HepG2 (cell line): ENCODE data around the gene SUPT6H. TPM values are rescaled to one million over a fixed set of nuclear protein-coding genes. Genes with fewer than 3 reads are reported as not detected.

Experiments used
- AHR ChIP-seq: IDR thresholded peaks from 2 replicates; pipeline ENCODE4 v1.6.1; 2018; ENCODE audit warnings: missing genetic modification reagents, missing compliant biosample characterization
- GPN1 ChIP-seq: sonication (generic); formaldehyde crosslinking; IDR thresholded peaks from 2 replicates; pipeline ENCODE4 v1.5.1; 2020; ENCODE audit warnings: missing genetic modification reagents, borderline replicate concordance
- HIVEP1 ChIP-seq: sonication (generic); formaldehyde crosslinking; IDR thresholded peaks from 2 replicates; pipeline ENCODE4 v1.4.0; 2020; ENCODE audit warnings: mild to moderate bottlenecking, missing genetic modification reagents
- HNF4G ChIP-seq, 2 experiments: sonication (generic) in 1 of 2; formaldehyde crosslinking in 1 of 2; IDR thresholded peaks; 2 replicates each; pipeline versions ENCODE4 v1.4.0 to v1.6.1; 2011 to 2020; ENCODE audit warnings: borderline replicate concordance in 2 of 2, low read depth in 2 of 2, mild to moderate bottlenecking in 2 of 2, low read length in 1 of 2, missing genetic modification reagents in 1 of 2, moderate library complexity in 1 of 2
- KDM5B ChIP-seq: sonication (generic); formaldehyde crosslinking; IDR thresholded peaks from 2 replicates; pipeline ENCODE4 v1.4.0; 2020; ENCODE audit warnings: missing genetic modification reagents, mild to moderate bottlenecking, borderline replicate concordance
- KLF6 ChIP-seq: IDR thresholded peaks from 2 replicates; pipeline ENCODE4 v1.8.0; 2016; ENCODE audit warnings: missing biosample characterization, missing genetic modification reagents
- LCORL ChIP-seq, 2 experiments: fragments of 450-650 bp in 1 of 2; sonication (generic) in 1 of 2; formaldehyde crosslinking in 1 of 2; IDR thresholded peaks; 2 replicates each; pipeline versions ENCODE4 v1.5.0 to v1.6.1; 2017 to 2020; ENCODE audit warnings: antibody characterized with exemption in 1 of 2, missing genetic modification reagents in 1 of 2
- MXD4 ChIP-seq: IDR thresholded peaks from 2 replicates; pipeline ENCODE4 v1.6.1; 2016; ENCODE audit warnings: mild to moderate bottlenecking, missing biosample characterization, missing genetic modification reagents
- PHF20 ChIP-seq: sonication (generic); formaldehyde crosslinking; IDR thresholded peaks from 2 replicates; pipeline ENCODE4 v1.5.0; 2020; ENCODE audit warnings: mild to moderate bottlenecking, missing genetic modification reagents
- RBM22 ChIP-seq: fragments of 200-400 bp; formaldehyde crosslinking; optimal IDR thresholded peaks from 2 replicates; pipeline ENCODE3; 2017; ENCODE audit warnings: mild to moderate bottlenecking, low read length, moderate library complexity
- SATB2 ChIP-seq: sonication (generic); formaldehyde crosslinking; IDR thresholded peaks from 2 replicates; pipeline ENCODE4 v1.5.0; 2020; ENCODE audit warnings: missing genetic modification reagents
- SMAD1 ChIP-seq: sonication (generic); formaldehyde crosslinking; IDR thresholded peaks from 2 replicates; pipeline ENCODE4 v1.4.0; 2020; ENCODE audit warnings: missing genetic modification reagents, low read depth, mild to moderate bottlenecking, borderline replicate concordance
- TCF12 ChIP-seq, 2 experiments: fragments of 450-650 bp in 1 of 2; sonication (generic) in 1 of 2; formaldehyde crosslinking in 1 of 2; IDR thresholded peaks; 2 replicates each; pipeline versions ENCODE4 v1.6.1 to v1.8.0; 2017 to 2022; ENCODE audit warnings: antibody characterized with exemption in 1 of 2, mild to moderate bottlenecking in 1 of 2, missing genetic modification reagents in 1 of 2, moderate library complexity in 1 of 2
- ZNF256 ChIP-seq: sonication (generic); formaldehyde crosslinking; conservative IDR thresholded peaks from 2 replicates; pipeline ENCODE4 v1.4.0; 2020; ENCODE audit warnings: missing genetic modification reagents
- ZNF382 ChIP-seq: sonication (generic); formaldehyde crosslinking; IDR thresholded peaks from 2 replicates; pipeline ENCODE4 v1.5.0; 2020; ENCODE audit warnings: missing genetic modification reagents, mild to moderate bottlenecking, borderline replicate concordance
- ZNF451 ChIP-seq: sonication (generic); formaldehyde crosslinking; IDR thresholded peaks from 2 replicates; pipeline ENCODE4 v1.5.0; 2020; ENCODE audit warnings: mild to moderate bottlenecking, missing genetic modification reagents
- ZNF572 ChIP-seq: sonication (generic); formaldehyde crosslinking; IDR thresholded peaks from 2 replicates; pipeline ENCODE4 v1.5.1; 2020; ENCODE audit warnings: mild to moderate bottlenecking, missing genetic modification reagents
- ZSCAN22 ChIP-seq: sonication (generic); formaldehyde crosslinking; IDR thresholded peaks from 2 replicates; pipeline ENCODE4 v1.4.0; 2020; ENCODE audit warnings: mild to moderate bottlenecking, missing genetic modification reagents
- polyA plus RNA-seq, 8 experiments: library from polyadenylated mRNA; depleted of rRNA in 3 of 8; stranded (reverse) in 7 of 8; unstranded in 1 of 8; fragments of >200 nt; fragmentation: Illumina TruSeq in 4 of 8; extraction: Trizol in 4 of 8; gene quantifications; 2 replicates each; pipeline versions ENCODE4 v1.2.1 to v1.2.3, GENCODE V29; 2011 to 2016; ENCODE audit warnings: low read depth in 4 of 8, missing spikeins in 1 of 8, mixed read lengths in 1 of 8; ENCODE audit not compliant: insufficient read depth in 1 of 8
- total RNA-seq, 5 experiments: library from RNA; depleted of rRNA; stranded (reverse); fragments of >200 nt; fragmentation: Illumina TruSeq; extraction: Trizol; gene quantifications; 2 replicates each; pipeline ENCODE4 v1.2.3, GENCODE V29; 2016; ENCODE audit warnings: low read depth in 1 of 5
- TF ChIP-seq, protein P1 (sequence below): sonication (generic); formaldehyde crosslinking; IDR thresholded peaks from 2 replicates; pipeline ENCODE4 v1.8.1; 2023; ENCODE audit warnings: mild to moderate bottlenecking, inconsistent platforms, moderate library complexity, missing genetic modification reagents, borderline replicate concordance
- TF ChIP-seq, protein P2 (sequence below): IDR thresholded peaks from 2 replicates; pipeline ENCODE4 v1.6.1; 2016; ENCODE audit warnings: low read depth, borderline replicate concordance
- TF ChIP-seq, protein P3 (sequence below): sonication (generic); formaldehyde crosslinking; IDR thresholded peaks from 2 replicates; pipeline ENCODE4 v1.8.0; 2022; ENCODE audit warnings: missing genetic modification reagents, mild to moderate bottlenecking, moderate library complexity, borderline replicate concordance
- TF ChIP-seq, protein P4 (sequence below): sonication (generic); formaldehyde crosslinking; conservative IDR thresholded peaks from 2 replicates; pipeline ENCODE4 v1.4.0; 2020; ENCODE audit warnings: missing genetic modification reagents

The SUPT6H gene
- total and polyA plus RNA-seq, 2 of the 13 experiments (the other 11 are each of a cell fraction or from before 2014, with no cell fraction given): 32.7 to 39.9 TPM

DNA sequence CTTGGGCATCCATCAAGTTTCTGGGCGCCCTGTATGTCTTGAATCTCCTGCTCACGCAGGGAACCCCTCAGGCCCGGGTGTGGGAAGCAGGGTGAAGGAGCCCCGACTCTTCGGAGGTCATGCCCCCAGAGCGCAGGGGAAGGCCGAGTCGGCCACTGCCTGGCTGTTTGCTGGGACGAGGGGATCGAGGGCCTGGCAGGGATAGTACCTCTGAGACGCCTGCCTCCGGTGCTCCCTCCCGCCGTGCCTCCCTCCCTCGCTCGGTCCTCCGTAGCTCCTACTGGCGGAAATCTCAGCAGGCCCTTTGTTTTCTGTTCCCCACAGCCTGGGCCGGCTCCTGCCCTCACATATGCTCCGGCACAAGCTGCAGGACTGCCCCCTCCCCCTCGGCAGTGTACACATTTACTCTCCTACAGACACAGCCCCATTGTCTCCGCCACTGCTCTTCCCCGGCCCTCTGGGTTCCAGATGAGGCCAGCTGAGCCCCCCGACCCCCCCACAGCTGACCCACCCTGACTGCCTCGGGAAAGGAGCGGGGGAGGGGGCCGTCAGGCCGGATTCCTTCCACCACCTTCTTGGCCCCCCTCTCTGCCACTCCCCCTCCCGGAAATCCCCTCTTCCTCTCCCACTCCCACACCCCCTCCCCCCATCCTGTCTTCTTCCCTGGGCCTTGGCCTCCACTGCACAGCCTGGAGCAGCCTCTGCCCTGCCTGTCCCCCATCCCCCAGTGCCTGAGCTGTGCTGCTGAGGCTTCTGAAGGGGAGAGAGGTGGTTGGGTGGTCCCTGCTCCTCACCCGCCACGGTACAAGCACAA lies 83.2 kb downstream of the SUPT6H start (continued):
- no peak; the same call in 1 of the 2 replicates for TF ChIP-seq ZNF572
- TF ChIP-seq KLF6 (CRISPR knock-in tag): no peak
- TF ChIP-seq TCF12 (IDR thresholded peaks at IDR 0.05): no peak
- TF ChIP-seq TCF12 (CRISPR knock-in tag; IDR thresholded peaks at IDR 0.05): no peak
- TF ChIP-seq GPN1 (CRISPR knock-in tag): no peak
- TF ChIP-seq, protein P1, sequence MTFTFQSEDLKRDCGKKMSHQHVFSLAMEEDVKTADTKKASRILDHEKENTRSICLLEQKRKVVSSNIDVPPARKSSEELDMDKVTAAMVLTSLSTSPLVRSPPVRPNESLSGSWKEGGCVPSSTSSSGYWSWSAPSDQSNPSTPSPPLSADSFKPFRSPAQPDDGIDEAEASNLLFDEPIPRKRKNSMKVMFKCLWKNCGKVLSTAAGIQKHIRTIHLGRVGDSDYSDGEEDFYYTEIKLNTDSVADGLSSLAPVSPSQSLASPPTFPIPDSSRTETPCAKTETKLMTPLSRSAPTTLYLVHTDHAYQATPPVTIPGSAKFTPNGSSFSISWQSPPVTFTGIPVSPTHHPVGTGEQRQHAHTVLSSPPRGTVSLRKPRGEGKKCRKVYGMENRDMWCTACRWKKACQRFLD: no peak
- 0 out of 2 replicates have a peak, but pooled peaks have one; percentile 12 for TF ChIP-seq PHF20 (CRISPR knock-in tag)
- TF ChIP-seq ZSCAN22 (CRISPR knock-in tag): no peak
- TF ChIP-seq SATB2 (CRISPR knock-in tag): no peak
- TF ChIP-seq, protein P2, sequence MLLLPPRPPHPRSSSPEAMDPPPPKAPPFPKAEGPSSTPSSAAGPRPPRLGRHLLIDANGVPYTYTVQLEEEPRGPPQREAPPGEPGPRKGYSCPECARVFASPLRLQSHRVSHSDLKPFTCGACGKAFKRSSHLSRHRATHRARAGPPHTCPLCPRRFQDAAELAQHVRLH: peak; percentile 19; the same call in 1 of the 2 replicates
- peak; percentile 54; the same call in 1 of the 2 replicates for TF ChIP-seq AHR (CRISPR knock-in tag)
- no peak for TF ChIP-seq ZNF382 (CRISPR knock-in tag)
- TF ChIP-seq ZNF256: no peak
- TF ChIP-seq HIVEP1 (CRISPR knock-in tag): no peak; the same call in 1 of the 2 replicates
- TF ChIP-seq LCORL (IDR thresholded peaks at IDR 0.05): no peak
- peak; percentile 52; the same call in 1 of the 2 replicates for TF ChIP-seq LCORL (CRISPR knock-in tag; IDR thresholded peaks at IDR 0.05)
- TF ChIP-seq, protein P3, sequence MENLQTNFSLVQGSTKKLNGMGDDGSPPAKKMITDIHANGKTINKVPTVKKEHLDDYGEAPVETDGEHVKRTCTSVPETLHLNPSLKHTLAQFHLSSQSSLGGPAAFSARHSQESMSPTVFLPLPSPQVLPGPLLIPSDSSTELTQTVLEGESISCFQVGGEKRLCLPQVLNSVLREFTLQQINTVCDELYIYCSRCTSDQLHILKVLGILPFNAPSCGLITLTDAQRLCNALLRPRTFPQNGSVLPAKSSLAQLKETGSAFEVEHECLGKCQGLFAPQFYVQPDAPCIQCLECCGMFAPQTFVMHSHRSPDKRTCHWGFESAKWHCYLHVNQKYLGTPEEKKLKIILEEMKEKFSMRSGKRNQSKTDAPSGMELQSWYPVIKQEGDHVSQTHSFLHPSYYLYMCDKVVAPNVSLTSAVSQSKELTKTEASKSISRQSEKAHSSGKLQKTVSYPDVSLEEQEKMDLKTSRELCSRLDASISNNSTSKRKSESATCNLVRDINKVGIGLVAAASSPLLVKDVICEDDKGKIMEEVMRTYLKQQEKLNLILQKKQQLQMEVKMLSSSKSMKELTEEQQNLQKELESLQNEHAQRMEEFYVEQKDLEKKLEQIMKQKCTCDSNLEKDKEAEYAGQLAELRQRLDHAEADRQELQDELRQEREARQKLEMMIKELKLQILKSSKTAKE (CRISPR knock-in tag): peak; percentile 21; the same call in 1 of the 2 replicates
- TF ChIP-seq SMAD1 (CRISPR knock-in tag): no peak
- no peak for TF ChIP-seq HNF4G (IDR thresholded peaks at IDR 0.05; ENCODE audit: borderline replicate concordance, low read depth, low read length)
- no peak for TF ChIP-seq HNF4G (CRISPR knock-in tag; IDR thresholded peaks at IDR 0.05; ENCODE audit: borderline replicate concordance, low read depth)
- TF ChIP-seq RBM22: no peak
- TF ChIP-seq, protein P4, sequence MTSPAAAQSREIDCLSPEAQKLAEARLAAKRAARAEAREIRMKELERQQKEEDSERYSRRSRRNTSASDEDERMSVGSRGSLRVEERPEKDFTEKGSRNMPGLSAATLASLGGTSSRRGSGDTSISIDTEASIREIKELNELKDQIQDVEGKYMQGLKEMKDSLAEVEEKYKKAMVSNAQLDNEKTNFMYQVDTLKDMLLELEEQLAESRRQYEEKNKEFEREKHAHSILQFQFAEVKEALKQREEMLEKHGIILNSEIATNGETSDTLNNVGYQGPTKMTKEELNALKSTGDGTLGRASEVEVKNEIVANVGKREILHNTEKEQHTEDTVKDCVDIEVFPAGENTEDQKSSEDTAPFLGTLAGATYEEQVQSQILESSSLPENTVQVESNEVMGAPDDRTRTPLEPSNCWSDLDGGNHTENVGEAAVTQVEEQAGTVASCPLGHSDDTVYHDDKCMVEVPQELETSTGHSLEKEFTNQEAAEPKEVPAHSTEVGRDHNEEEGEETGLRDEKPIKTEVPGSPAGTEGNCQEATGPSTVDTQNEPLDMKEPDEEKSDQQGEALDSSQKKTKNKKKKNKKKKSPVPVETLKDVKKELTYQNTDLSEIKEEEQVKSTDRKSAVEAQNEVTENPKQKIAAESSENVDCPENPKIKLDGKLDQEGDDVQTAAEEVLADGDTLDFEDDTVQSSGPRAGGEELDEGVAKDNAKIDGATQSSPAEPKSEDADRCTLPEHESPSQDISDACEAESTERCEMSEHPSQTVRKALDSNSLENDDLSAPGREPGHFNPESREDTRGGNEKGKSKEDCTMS (CRISPR knock-in tag): no peak
- TF ChIP-seq MXD4 (CRISPR knock-in tag): no peak
- no peak for TF ChIP-seq KDM5B (CRISPR knock-in tag)
- TF ChIP-seq ZNF451 (CRISPR knock-in tag): peak; percentile 67; the same call in 1 of the 2 replicates
